Measurements from ENCODE around the gene PRR36.

PRR36 gene

GRCh38 chr19:7871437-7872305 is 2.5 kb downstream of the PRR36 start:
- DNase-seq (ENCODE audit: low spot score), result peak; percentile 61

GRCh38 chr19:7870571-7871436 is 3.4 kb downstream of the PRR36 start:
- DNase-seq (ENCODE audit: low spot score), result no peak

- DNase-seq (ENCODE audit: low spot score), result peak; percentile 40
Observed at GRCh38 chr19:7869910-7870511, 4.2 kb downstream of the PRR36 start.

GRCh38 chr19:7869453-7869909 is 4.7 kb downstream of the PRR36 start:
- peak; percentile 77 for DNase-seq (ENCODE audit: low spot score)

GRCh38 chr19:7868671-7869452 is 5.3 kb downstream of the PRR36 start:
- DNase-seq (ENCODE audit: low spot score), result peak; percentile 83

GRCh38 chr19:7868326-7868670 is 5.9 kb downstream of the PRR36 start:
- no peak for DNase-seq (ENCODE audit: low spot score)

GRCh38 chr19:7867092-7867844 is 6.9 kb downstream of the PRR36 start:
- DNase-seq (ENCODE audit: low spot score), result no peak

GRCh38 chr19:7866399-7867091 is 7.6 kb downstream of the PRR36 start:
- no peak for DNase-seq (ENCODE audit: low spot score)

- no peak for DNase-seq (ENCODE audit: low spot score)
Observed at GRCh38 chr19:7865262-7865911, 8.8 kb downstream of the PRR36 start.

- DNase-seq (ENCODE audit: low spot score), result no peak
Observed at GRCh38 chr19:7864690-7865074, 9.5 kb downstream of the PRR36 start.

- no peak for DNase-seq (ENCODE audit: low spot score)
Observed at GRCh38 chr19:7863971-7864689, 10.1 kb downstream of the PRR36 start.

- DNase-seq (ENCODE audit: low spot score), result no peak
Observed at GRCh38 chr19:7863157-7863970, 10.8 kb downstream of the PRR36 start.

GRCh38 chr19:7862413-7862951 is 11.7 kb downstream of the PRR36 start:
- peak; percentile 72 for DNase-seq (ENCODE audit: low spot score)

GRCh38 chr19:7861619-7862412 is 12.4 kb downstream of the PRR36 start:
- no peak for DNase-seq (ENCODE audit: low spot score)

GRCh38 chr19:7860714-7861618 is 13.2 kb downstream of the PRR36 start:
- DNase-seq (ENCODE audit: low spot score), result no peak

All from CD4-positive, alpha-beta T cell treated with Interleukin-6 at 100 ng/mL for 8 hours (primary cell).